NT2/D1 (cell line): ENCODE data around the gene FER1L5.
"Not testable (repeated sequence)": the region's sequence is repeated elsewhere in the genome, so short reads cannot be mapped to it uniquely, and the experiment has no call there.

Experiments
- DNase-seq: peaks from one replicate; pipeline ENCODE4 v3.0.0-alpha.2; 2011; ENCODE audit warnings: low read depth, low spot score
- H3K27me3 ChIP-seq: 2 replicates; pipeline ENCODE4 v1.6.0; 2011; ENCODE audit warnings: mild to moderate bottlenecking; ENCODE audit not compliant: insufficient read length, insufficient read depth
- H3K36me3 ChIP-seq: 2 replicates; pipeline ENCODE4 v1.6.1; 2011; ENCODE audit warnings: mild to moderate bottlenecking, low read length, mixed read lengths; ENCODE audit not compliant: insufficient read depth, insufficient read length
- H3K4me1 ChIP-seq: 2 replicates; pipeline ENCODE4 v1.5.1; 2011; ENCODE audit not compliant: insufficient read depth, insufficient read length
- H3K4me3 ChIP-seq: 2 replicates; pipeline ENCODE4 v1.5.1; 2011; ENCODE audit warnings: low read depth; ENCODE audit not compliant: insufficient read length
- H3K9ac ChIP-seq: 2 replicates; pipeline ENCODE4 v1.6.0; 2011; ENCODE audit warnings: low read depth; ENCODE audit not compliant: insufficient read length
- H3K9me3 ChIP-seq: 2 replicates; pipeline ENCODE4 v1.5.1; 2011; ENCODE audit warnings: mild to moderate bottlenecking, low read length; ENCODE audit not compliant: insufficient read depth
- SUZ12 ChIP-seq: IDR thresholded peaks from 2 replicates; pipeline ENCODE4 v1.6.1; 2011; ENCODE audit not compliant: insufficient read length, insufficient read depth; ENCODE audit errors: extremely low read depth
- YY1 ChIP-seq: IDR thresholded peaks from 2 replicates; pipeline ENCODE4 v1.6.1; 2011; ENCODE audit not compliant: insufficient read length, insufficient read depth
- ZNF274 ChIP-seq: IDR thresholded peaks from 2 replicates; pipeline ENCODE4 v1.6.1; 2011; ENCODE audit warnings: mild to moderate bottlenecking, low read depth, low read length

Gene FER1L5

DNA sequence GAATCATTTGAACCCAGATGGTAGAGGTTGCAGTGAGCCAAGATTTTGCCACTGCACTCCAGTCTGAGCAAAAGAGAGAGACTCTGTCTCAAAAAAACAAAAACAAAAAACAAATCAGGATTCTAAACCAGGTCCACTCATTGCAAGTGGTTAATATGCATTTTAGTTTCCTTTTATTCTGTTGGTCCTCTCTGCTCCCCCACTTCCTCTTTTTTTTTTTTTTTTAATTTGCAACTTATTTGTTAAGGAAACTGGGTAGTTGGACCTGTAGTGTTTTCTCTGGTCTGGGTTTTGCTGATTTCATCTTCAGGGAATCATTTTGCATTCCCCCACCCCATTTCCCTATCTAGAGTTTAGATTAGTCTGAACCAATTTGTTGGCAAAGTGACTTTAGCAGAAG, 14.0 kb downstream of the FER1L5 start:
- Histone ChIP-seq H3K9me3 (no peaks in the 10 kb centered on the region), H3K4me1 (no peaks in the 10 kb centered on the region), H3K9ac (no peak overlapping the region), H3K4me3 (no peak overlapping the region), H3K27me3 (no peaks in the 10 kb centered on the region), H3K36me3 (peaks cover 29% of the 10 kb centered on the region)
- no peak for DNase-seq
- TF ChIP-seq ZNF274 (no peak), YY1 (no peak), SUZ12 (no peak)

DNA sequence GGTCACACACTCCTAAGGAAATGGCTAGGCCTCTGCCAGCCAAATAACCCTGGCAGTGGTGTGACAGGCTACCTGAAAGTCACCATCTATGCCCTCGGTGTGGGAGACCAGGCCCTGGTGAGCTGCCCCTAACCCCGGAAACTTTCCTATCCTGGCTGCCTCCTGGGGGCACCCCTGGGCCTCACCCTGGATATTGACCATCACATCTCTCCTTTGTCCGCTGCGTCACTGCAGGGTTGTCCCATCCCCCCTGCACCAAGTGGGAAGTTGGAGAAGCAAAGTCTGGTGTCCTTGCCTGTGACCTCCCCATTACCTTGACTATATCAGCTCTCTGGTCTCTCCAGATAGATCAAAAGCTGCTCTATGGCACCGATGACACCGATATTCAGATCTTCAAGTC, 18.8 kb downstream of the FER1L5 start:
- Histone ChIP-seq H3K9me3 (peaks cover 7% of the 10 kb centered on the region; the same call in 1 of the 2 replicates), H3K9ac (no peak overlapping the region), H3K36me3 (peaks cover 7% of the 10 kb centered on the region), H3K4me3 (no peak overlapping the region), H3K4me1 (peaks cover 3% of the 10 kb centered on the region), H3K27me3 (no peaks in the 10 kb centered on the region)
- DNase-seq, result no peak
- no peak for TF ChIP-seq YY1
- no peak for TF ChIP-seq ZNF274
- no peak for TF ChIP-seq SUZ12

DNA sequence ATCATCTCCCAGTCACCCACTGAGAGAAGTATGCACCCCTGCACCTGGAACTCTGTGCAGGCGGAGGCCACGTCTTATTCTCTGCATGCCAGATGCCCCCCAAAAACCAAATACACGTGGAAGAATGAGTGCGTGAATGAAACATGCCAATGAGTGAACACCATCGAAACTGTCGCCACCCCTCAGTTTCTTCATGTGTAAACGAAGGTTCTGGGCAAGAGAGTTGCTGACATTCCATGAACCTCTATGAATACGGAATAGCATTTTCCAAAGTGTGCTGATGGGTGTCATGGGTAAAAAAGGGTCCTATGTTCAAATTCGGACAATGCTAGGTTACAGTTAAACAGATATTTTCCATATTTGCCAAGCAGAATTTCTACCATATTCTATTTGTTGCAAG, 19.8 kb downstream of the FER1L5 start:
- no peak overlapping the region for H3K9ac ChIP-seq
- DNase-seq, result no peak
- peaks cover 7% of the 10 kb centered on the region for H3K36me3 ChIP-seq

DNA sequence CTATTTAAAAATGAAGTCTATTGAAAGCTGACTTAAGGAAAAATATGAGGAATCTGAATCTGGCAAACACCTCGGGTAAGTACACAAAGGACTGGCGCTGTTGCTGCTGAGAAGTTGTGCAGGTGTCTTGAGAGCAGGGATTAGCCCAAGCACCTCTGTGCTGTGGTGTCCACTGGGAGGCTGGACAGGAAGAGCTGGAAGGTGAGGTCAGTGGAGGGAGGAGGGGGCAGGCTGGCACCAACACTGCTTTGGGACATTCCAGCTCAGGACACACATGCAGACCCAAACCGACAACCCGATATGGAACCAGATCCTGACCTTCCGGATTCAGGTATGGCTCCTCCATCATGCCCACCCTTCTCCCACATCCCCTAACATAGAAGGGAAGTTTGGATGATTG, 20.6 kb downstream of the FER1L5 start:
- Histone ChIP-seq H3K27me3 (no peaks in the 10 kb centered on the region), H3K4me3 (no peak overlapping the region), H3K9me3 (peaks cover 7% of the 10 kb centered on the region; the same call in 1 of the 2 replicates), H3K9ac (no peak overlapping the region), H3K36me3 (peaks cover 7% of the 10 kb centered on the region), H3K4me1 (peaks cover 3% of the 10 kb centered on the region)
- TF ChIP-seq ZNF274, result no peak
- TF ChIP-seq SUZ12, result no peak
- TF ChIP-seq YY1, result no peak
- no peak for DNase-seq

More for the DNA sequence above, 19.8 kb downstream of the FER1L5 start:
- H3K9me3 ChIP-seq, result peaks cover 7% of the 10 kb centered on the region; the same call in 1 of the 2 replicates
- TF ChIP-seq SUZ12 (no peak), ZNF274 (no peak), YY1 (no peak)
- H3K27me3 ChIP-seq, result no peaks in the 10 kb centered on the region
- peaks cover 3% of the 10 kb centered on the region for H3K4me1 ChIP-seq
- H3K4me3 ChIP-seq, result no peak overlapping the region

DNA sequence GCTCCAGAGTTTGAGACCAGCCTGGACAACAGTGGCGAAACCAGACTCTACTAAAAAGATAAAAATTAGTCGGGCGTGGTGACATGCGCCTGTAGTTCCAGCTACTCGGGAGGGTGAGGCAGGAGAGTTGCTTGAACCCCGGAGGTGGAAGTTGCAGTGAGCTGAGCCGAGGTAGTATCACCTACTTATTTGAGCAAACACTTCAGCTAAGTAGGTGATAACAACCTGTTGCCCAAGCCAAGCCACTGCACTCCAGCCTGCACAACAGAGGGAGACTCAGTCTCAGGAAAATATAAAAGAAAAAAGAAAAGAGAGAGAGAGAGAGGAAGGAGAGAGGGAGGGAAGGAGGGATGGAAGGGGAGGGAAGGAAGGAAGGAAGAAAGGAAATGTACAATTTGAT, 21.3 kb downstream of the FER1L5 start:
- peaks cover 7% of the 10 kb centered on the region; the same call in 1 of the 2 replicates for H3K9me3 ChIP-seq
- peaks cover 3% of the 10 kb centered on the region for H3K4me1 ChIP-seq
- TF ChIP-seq ZNF274 (no peak), SUZ12 (no peak), YY1 (no peak)
- no peak for DNase-seq
- no peak overlapping the region for H3K4me3 ChIP-seq
- no peaks in the 10 kb centered on the region for H3K27me3 ChIP-seq
- H3K36me3 ChIP-seq, result peaks cover 7% of the 10 kb centered on the region
- H3K9ac ChIP-seq, result no peak overlapping the region

DNA sequence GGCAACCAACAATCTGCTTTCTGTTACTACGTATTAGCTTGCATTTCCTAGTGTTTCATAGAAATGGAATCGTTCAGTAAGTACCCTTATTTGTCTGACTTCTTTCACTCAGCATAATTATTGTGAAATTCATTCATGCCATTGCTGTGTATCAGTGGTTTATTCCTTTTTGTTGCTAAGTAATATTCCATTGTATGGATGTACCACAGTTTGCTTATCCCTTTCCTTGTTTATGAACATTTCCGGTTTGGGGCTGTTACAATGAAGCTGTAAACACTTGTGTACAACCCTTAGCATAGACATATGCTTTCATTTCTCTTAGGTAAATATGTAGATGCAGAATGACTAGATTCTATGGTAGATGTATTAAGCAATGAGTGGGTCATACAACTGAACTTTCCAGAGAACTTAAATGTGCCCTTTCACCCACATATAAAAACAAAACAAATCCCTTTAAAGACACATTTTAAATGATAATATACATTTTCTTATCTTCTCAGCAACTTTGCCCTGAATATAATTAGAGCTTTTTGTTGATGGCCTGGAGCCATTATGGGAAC, 21.9 kb downstream of the FER1L5 start:
- Histone ChIP-seq H3K4me1 (peaks cover 6% of the 10 kb centered on the region), H3K9ac (no peak overlapping the region), H3K9me3 (peaks cover 7% of the 10 kb centered on the region; the same call in 1 of the 2 replicates), H3K4me3 (no peak overlapping the region), H3K27me3 (no peaks in the 10 kb centered on the region), H3K36me3 (peaks cover 7% of the 10 kb centered on the region)
- TF ChIP-seq ZNF274 (no peak), SUZ12 (no peak), YY1 (no peak)
- DNase-seq, result no peak

DNA sequence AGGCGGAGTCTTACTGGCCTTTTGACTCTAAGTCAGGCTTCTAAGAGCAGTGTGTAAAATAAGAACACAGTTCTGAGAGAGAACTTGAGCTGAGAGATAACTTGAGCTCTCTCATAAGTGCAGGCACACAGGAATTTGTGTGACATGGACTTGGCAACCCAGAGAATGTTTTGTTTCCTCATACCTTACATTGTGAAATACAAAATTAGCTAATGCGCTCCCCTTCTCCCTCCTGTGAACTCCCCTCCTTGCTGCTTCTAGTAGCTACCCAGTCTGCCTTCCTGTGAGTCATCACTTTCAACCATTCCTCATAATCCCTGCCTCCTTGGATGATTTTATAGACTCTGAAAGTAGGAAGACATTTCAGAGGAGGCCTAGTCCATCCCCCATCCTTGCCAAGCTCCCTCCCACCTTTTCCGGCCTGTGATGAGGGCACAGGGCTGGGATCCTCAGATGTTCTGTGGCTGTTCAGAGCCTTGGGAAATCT, 22.6 kb downstream of the FER1L5 start:
- peaks cover 7% of the 10 kb centered on the region for H3K36me3 ChIP-seq
- TF ChIP-seq ZNF274 (no peak), YY1 (no peak), SUZ12 (no peak)
- H3K9me3 ChIP-seq, result peaks cover 7% of the 10 kb centered on the region; the same call in 1 of the 2 replicates
- no peak overlapping the region for H3K4me3 ChIP-seq
- H3K4me1 ChIP-seq, result peaks cover 6% of the 10 kb centered on the region
- no peak for DNase-seq
- H3K27me3 ChIP-seq, result no peaks in the 10 kb centered on the region
- no peak overlapping the region for H3K9ac ChIP-seq

DNA sequence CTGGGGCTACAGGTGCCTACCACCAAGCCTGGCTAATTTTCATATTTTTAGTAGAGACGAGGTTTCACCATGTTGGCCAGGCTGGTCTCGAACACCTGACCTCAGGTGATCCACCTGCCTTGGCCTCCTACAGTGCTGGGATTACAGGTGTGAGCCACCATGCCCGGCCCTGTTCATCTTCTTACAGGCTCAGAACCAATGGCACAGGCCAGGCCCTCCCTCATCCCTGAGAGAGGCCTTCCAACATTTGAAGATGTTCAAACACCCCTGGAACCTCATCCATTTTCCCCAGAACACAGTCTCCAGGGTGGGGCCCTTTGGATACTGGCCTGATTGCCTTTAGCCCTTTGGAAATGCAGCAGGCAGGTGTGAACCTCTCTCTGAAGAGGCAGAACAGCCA, 23.2 kb downstream of the FER1L5 start:
- H3K9ac ChIP-seq, DNase-seq, H3K4me3 ChIP-seq, H3K9me3 ChIP-seq, H3K36me3 ChIP-seq, H3K27me3 ChIP-seq, H3K4me1 ChIP-seq: not testable (repeated sequence)
